IMR-90 (cell line): Measurements from ENCODE around the gene MRPL33. TPM values are rescaled to one million over a fixed set of nuclear protein-coding genes. Genes with fewer than 3 reads are reported as not detected.

Source experiments
- ATAC-seq: fragments of 200-7000 bp; cut with Tn5 transposase; 2 replicates; pipeline ENCODE4 v1.9.1; 2020; ENCODE audit warnings: low read depth, mild to moderate bottlenecking, moderate library complexity
- BruUV-seq: library from RNA; stranded (reverse); fragments of 400-500 nt; replicated peaks from 2 replicates; lab custom pipeline; 2021; lab: Mats Ljungman, UMichigan
- CTCF ChIA-PET: fragments of 300-600 bp; formaldehyde crosslinking; extraction: SDS; loops from one replicate; lab custom pipeline; 2021; ENCODE audit warnings: antibody characterized with exemption; lab: Yijun Ruan, JAX
- POLR2A ChIA-PET: fragments of 300-600 bp; sonication (Branson Sonifier 250); formaldehyde crosslinking; loops from one replicate; lab custom pipeline; 2022; ENCODE audit warnings: antibody characterized with exemption; ENCODE audit not compliant: unreplicated experiment; lab: Charles Lee
- DNase-seq: peaks from one replicate; pipeline ENCODE4 v3.0.0; 2013
- H2AFZ ChIP-seq: replicated peaks from 2 replicates; pipeline ENCODE3; 2013; ENCODE audit warnings: low read length, mild to moderate bottlenecking; ENCODE audit not compliant: poor library complexity
- H2AK5ac ChIP-seq: 2 replicates; pipeline ENCODE4 v1.6.1; 2013; ENCODE audit warnings: low read depth, low read length, inconsistent platforms
- H2AK9ac ChIP-seq: replicated peaks from 2 replicates; pipeline ENCODE3; 2013; ENCODE audit warnings: mild to moderate bottlenecking, low read depth, low read length, moderate library complexity; ENCODE audit not compliant: poor library complexity
- H2BK120ac ChIP-seq: 2 replicates; pipeline ENCODE4 v1.6.1; 2013; ENCODE audit warnings: low read depth, low read length, inconsistent platforms
- H2BK15ac ChIP-seq: 3 replicates; pipeline ENCODE4 v1.6.1; 2013; ENCODE audit warnings: low read depth, low read length, inconsistent platforms
- H2BK20ac ChIP-seq: 2 replicates; pipeline ENCODE4 v1.6.1; 2013; ENCODE audit warnings: low read depth, mild to moderate bottlenecking, inconsistent platforms, low read length, moderate library complexity
- H2BK5ac ChIP-seq: 2 replicates; pipeline ENCODE4 v1.6.1; 2013; ENCODE audit warnings: mild to moderate bottlenecking, low read depth, low read length, inconsistent platforms; ENCODE audit not compliant: poor library complexity, severe bottlenecking
- H3K14ac ChIP-seq: replicated peaks from 2 replicates; pipeline ENCODE4 v1.6.1; 2013; ENCODE audit warnings: low read depth, low read length, inconsistent platforms
- H3K18ac ChIP-seq: 2 replicates; pipeline ENCODE4 v1.6.1; 2013; ENCODE audit warnings: low read depth, low read length, control low read depth
- H3K23ac ChIP-seq: 2 replicates; pipeline ENCODE4 v1.6.1; 2013; ENCODE audit warnings: low read depth, low read length, inconsistent platforms
- H3K27ac ChIP-seq: 2 replicates; pipeline ENCODE4 v1.5.1; 2013; ENCODE audit warnings: mild to moderate bottlenecking, control low read depth, low read length; ENCODE audit not compliant: insufficient read depth
- H3K27me3 ChIP-seq: 2 replicates; pipeline ENCODE4 v1.6.1; 2013; ENCODE audit warnings: low read length; ENCODE audit not compliant: control insufficient read depth, insufficient read depth
- H3K36me3 ChIP-seq: 2 replicates; pipeline ENCODE4 v1.6.1; 2013; ENCODE audit warnings: low read length, mixed read lengths; ENCODE audit not compliant: control insufficient read depth, insufficient read depth
- H3K4ac ChIP-seq: 2 replicates; pipeline ENCODE4 v1.6.1; 2013; ENCODE audit warnings: low read depth, low read length, inconsistent platforms
- H3K4me1 ChIP-seq: 2 replicates; pipeline ENCODE4 v1.6.1; 2013; ENCODE audit warnings: low read length, mixed read lengths; ENCODE audit not compliant: control insufficient read depth, insufficient read depth
- H3K4me2 ChIP-seq: 2 replicates; pipeline ENCODE4 v1.6.1; 2013; ENCODE audit warnings: low read depth, mild to moderate bottlenecking, control low read depth, low read length, moderate library complexity
- H3K4me3 ChIP-seq: 2 replicates; pipeline ENCODE4 v1.5.1; 2013; ENCODE audit warnings: low read depth, mild to moderate bottlenecking, control low read depth, low read length, moderate library complexity; ENCODE audit not compliant: insufficient read depth
- H3K56ac ChIP-seq: 2 replicates; pipeline ENCODE4 v1.6.1; 2013; ENCODE audit warnings: low read length, inconsistent platforms; ENCODE audit not compliant: insufficient read depth; ENCODE audit errors: extremely low read depth
- H3K79me1 ChIP-seq, 2 experiments: 2 replicates each; pipeline ENCODE4 v1.6.1; 2013; ENCODE audit warnings: low read length in 2 of 2, inconsistent platforms in 1 of 2, low read depth in 1 of 2
- H3K9ac ChIP-seq: 2 replicates; pipeline ENCODE4 v1.6.1; 2013; ENCODE audit warnings: low read depth, low read length, control low read depth
- H3K9me1 ChIP-seq: 2 replicates; pipeline ENCODE4 v1.6.1; 2013; ENCODE audit warnings: low read length, inconsistent platforms; ENCODE audit not compliant: insufficient read depth
- H3K9me3 ChIP-seq: 2 replicates; pipeline ENCODE4 v1.6.1; 2013; ENCODE audit warnings: low read length; ENCODE audit not compliant: control insufficient read depth, insufficient read depth
- H4K20me1 ChIP-seq: 2 replicates; pipeline ENCODE4 v1.6.1; 2013; ENCODE audit warnings: low read length, inconsistent platforms; ENCODE audit not compliant: insufficient read depth
- H4K5ac ChIP-seq: 2 replicates; pipeline ENCODE4 v1.6.1; 2013; ENCODE audit warnings: mild to moderate bottlenecking, low read depth, low read length, control low read depth
- H4K8ac ChIP-seq, 2 experiments: 2 replicates each; pipeline ENCODE4 v1.6.1; 2013; ENCODE audit warnings: low read depth in 2 of 2, low read length in 2 of 2, control low read depth in 1 of 2, inconsistent platforms in 1 of 2
- H4K91ac ChIP-seq: 2 replicates; pipeline ENCODE4 v1.6.1; 2013; ENCODE audit warnings: low read depth, low read length, inconsistent platforms; ENCODE audit not compliant: insufficient read depth
- BHLHE40 ChIP-seq: fragments of 150-350 bp; IDR thresholded peaks from 2 replicates; pipeline ENCODE4 v1.6.1; 2016; ENCODE audit warnings: mild to moderate bottlenecking, low read depth, low read length
- CEBPB ChIP-seq: IDR thresholded peaks from 2 replicates; pipeline ENCODE4 v1.6.1; 2012; ENCODE audit warnings: low read depth, low read length, improper control_type of control experiment
- CHD1 ChIP-seq: IDR thresholded peaks from 2 replicates; pipeline ENCODE4 v1.6.1; 2012; ENCODE audit warnings: low read depth, low read length, improper control_type of control experiment
- FOS ChIP-seq: fragments of 150-350 bp; IDR thresholded peaks from 2 replicates; pipeline ENCODE4 v1.6.1; 2016; ENCODE audit warnings: low read depth, low read length
- MAFK ChIP-seq: IDR thresholded peaks from 2 replicates; pipeline ENCODE4 v1.6.1; 2012; ENCODE audit warnings: low read depth, low read length, improper control_type of control experiment
- MAZ ChIP-seq: IDR thresholded peaks from 2 replicates; pipeline ENCODE4 v1.6.1; 2012; ENCODE audit warnings: low read depth, mild to moderate bottlenecking, low read length, improper control_type of control experiment, moderate library complexity, borderline replicate concordance
- MXI1 ChIP-seq: IDR thresholded peaks from 2 replicates; pipeline ENCODE4 v1.6.1; 2012; ENCODE audit warnings: low read depth, mild to moderate bottlenecking, low read length, moderate library complexity, borderline replicate concordance
- NFE2L2 ChIP-seq: fragments of 150-350 bp; IDR thresholded peaks from 2 replicates; pipeline ENCODE4 v1.6.1; 2016; ENCODE audit warnings: low read depth, mild to moderate bottlenecking, low read length
- POLR2A ChIP-seq: IDR thresholded peaks from 2 replicates; pipeline ENCODE4 v1.6.1; 2012; ENCODE audit warnings: mild to moderate bottlenecking, low read depth, low read length
- RAD21 ChIP-seq: IDR thresholded peaks from 2 replicates; pipeline ENCODE4 v1.6.1; 2012; ENCODE audit warnings: low read length, improper control_type of control experiment
- RCOR1 ChIP-seq: IDR thresholded peaks from 2 replicates; pipeline ENCODE4 v1.6.1; 2012; ENCODE audit warnings: mild to moderate bottlenecking, low read length, improper control_type of control experiment; ENCODE audit not compliant: insufficient replicate concordance
- RFX5 ChIP-seq: IDR thresholded peaks from 2 replicates; pipeline ENCODE4 v1.8.0; 2012; ENCODE audit warnings: low read depth, mild to moderate bottlenecking, low read length, moderate library complexity
- SMC3 ChIP-seq: fragments of 150-350 bp; IDR thresholded peaks from 2 replicates; pipeline ENCODE4 v1.6.1; 2016; ENCODE audit warnings: low read depth, mild to moderate bottlenecking, antibody characterized with exemption, low read length, moderate library complexity
- USF2 ChIP-seq: fragments of 150-350 bp; IDR thresholded peaks from 2 replicates; pipeline ENCODE4 v1.6.1; 2017; ENCODE audit warnings: mild to moderate bottlenecking, antibody characterized with exemption, low read length, low read depth
- WGBS, 2 experiments: methylation state at CpG; one replicate each; pipeline versions ENCODE4 v1.1.5 to v1.1.7; 2013; ENCODE audit warnings: missing lambda C conversion rate in 2 of 2; ENCODE audit not compliant: insufficient read length in 1 of 2; ENCODE audit errors: extremely low coverage in 2 of 2; 5-methylcytosine and 5-hydroxymethylcytosine counted together
- dilution Hi-C: fragments of 300-500 bp; cut with HindIII; formaldehyde crosslinking; loops from one replicate; pipeline ENCODE4 v1.14.3; 2018; ENCODE audit warnings: low sequenced_read_pairs; ENCODE audit not compliant: unreplicated experiment
- in situ Hi-C: fragments of 300-500 bp; cut with MboI; formaldehyde crosslinking; loops from 3 replicates; pipeline ENCODE4 v1.14.3; 2019; ENCODE audit warnings: low sequenced_read_pairs, inconsistent platforms, mixed read lengths
- intact Hi-C: fragments of 100-400 bp; cut with micrococcal nuclease; formaldehyde crosslinking; loops from 2 replicates; pipeline ENCODE4 v1.10.0; 2022
- polyA plus RNA-seq, 3 experiments: library from polyadenylated mRNA; depleted of rRNA; stranded (reverse); fragments of >200 nt; gene quantifications; 2 replicates each; pipeline ENCODE4 v1.2.3, GENCODE V29; 2012; ENCODE audit warnings: low replicate concordance in 1 of 3
- total RNA-seq: library from RNA; depleted of rRNA; stranded (reverse); fragments of >200 nt; gene quantifications from 2 replicates; pipeline ENCODE4 v1.2.3, GENCODE V29; 2012
- TF ChIP-seq, protein P1 (sequence below): fragments of 150-350 bp; IDR thresholded peaks from 2 replicates; pipeline ENCODE4 v1.6.1; 2016; ENCODE audit warnings: low read depth, mild to moderate bottlenecking, low read length, moderate library complexity, borderline replicate concordance
- TF ChIP-seq, protein P2 (sequence below): conservative IDR thresholded peaks from 2 replicates; pipeline ENCODE4 v1.5.1; 2012; ENCODE audit warnings: mild to moderate bottlenecking, low read depth, low read length, improper control_type of control experiment

Gene MRPL33
- total and polyA plus RNA-seq, 2 of the 4 experiments (the other 2 are of a cell fraction), result 13.3 to 101 TPM

GRCh38 chr2:27823569-27823968 lies 52.0 kb downstream of the MRPL33 start:
- H2AFZ ChIP-seq, result no peak overlapping the region
- in situ Hi-C loops (no loop called here), intact Hi-C loops (no loop called here), dilution Hi-C loops (no loop called here)
- no peak overlapping the region for H2BK20ac ChIP-seq
- no peak overlapping the region for H2BK15ac ChIP-seq
- no peak overlapping the region for H3K56ac ChIP-seq
- H3K9me1 ChIP-seq, result no peaks in the 10 kb centered on the region
- no peak overlapping the region for H2BK120ac ChIP-seq
- no CpG with 5 or more reads among the region's 5 CpGs for WGBS, 2 experiments
- no peak overlapping the region for H3K14ac ChIP-seq
- POLR2A ChIA-PET, result no interaction called here
- no peaks in the 10 kb centered on the region for H3K27me3 ChIP-seq
- no peaks in the 10 kb centered on the region for H4K20me1 ChIP-seq
- CTCF ChIA-PET, result no interaction called here
- no peak overlapping the region for H4K5ac ChIP-seq
- no peak overlapping the region for H3K4me3 ChIP-seq
- H3K4ac ChIP-seq, result no peak overlapping the region
- no TSS peak for BruUV-seq
- H3K9me3 ChIP-seq, result no peaks in the 10 kb centered on the region
- no peak overlapping the region for H2AK5ac ChIP-seq
- no peak overlapping the region for H3K23ac ChIP-seq
- H2BK5ac ChIP-seq, result no peak overlapping the region
- no peak overlapping the region for H3K9ac ChIP-seq
- H3K18ac ChIP-seq, result no peak overlapping the region
- H4K91ac ChIP-seq, result no peak overlapping the region
- TF ChIP-seq FOS (no peak), BHLHE40 (no peak), RFX5 (no peak), RCOR1 (no peak), MAZ (no peak), POLR2A (no peak), NFE2L2 (no peak), USF2 (no peak), RAD21 (no peak), CHD1 (no peak), SMC3 (no peak), MXI1 (no peak), CEBPB (no peak), MAFK (no peak)
- TF ChIP-seq, protein P1, sequence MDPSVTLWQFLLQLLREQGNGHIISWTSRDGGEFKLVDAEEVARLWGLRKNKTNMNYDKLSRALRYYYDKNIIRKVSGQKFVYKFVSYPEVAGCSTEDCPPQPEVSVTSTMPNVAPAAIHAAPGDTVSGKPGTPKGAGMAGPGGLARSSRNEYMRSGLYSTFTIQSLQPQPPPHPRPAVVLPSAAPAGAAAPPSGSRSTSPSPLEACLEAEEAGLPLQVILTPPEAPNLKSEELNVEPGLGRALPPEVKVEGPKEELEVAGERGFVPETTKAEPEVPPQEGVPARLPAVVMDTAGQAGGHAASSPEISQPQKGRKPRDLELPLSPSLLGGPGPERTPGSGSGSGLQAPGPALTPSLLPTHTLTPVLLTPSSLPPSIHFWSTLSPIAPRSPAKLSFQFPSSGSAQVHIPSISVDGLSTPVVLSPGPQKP, result no peak
- TF ChIP-seq, protein P2, sequence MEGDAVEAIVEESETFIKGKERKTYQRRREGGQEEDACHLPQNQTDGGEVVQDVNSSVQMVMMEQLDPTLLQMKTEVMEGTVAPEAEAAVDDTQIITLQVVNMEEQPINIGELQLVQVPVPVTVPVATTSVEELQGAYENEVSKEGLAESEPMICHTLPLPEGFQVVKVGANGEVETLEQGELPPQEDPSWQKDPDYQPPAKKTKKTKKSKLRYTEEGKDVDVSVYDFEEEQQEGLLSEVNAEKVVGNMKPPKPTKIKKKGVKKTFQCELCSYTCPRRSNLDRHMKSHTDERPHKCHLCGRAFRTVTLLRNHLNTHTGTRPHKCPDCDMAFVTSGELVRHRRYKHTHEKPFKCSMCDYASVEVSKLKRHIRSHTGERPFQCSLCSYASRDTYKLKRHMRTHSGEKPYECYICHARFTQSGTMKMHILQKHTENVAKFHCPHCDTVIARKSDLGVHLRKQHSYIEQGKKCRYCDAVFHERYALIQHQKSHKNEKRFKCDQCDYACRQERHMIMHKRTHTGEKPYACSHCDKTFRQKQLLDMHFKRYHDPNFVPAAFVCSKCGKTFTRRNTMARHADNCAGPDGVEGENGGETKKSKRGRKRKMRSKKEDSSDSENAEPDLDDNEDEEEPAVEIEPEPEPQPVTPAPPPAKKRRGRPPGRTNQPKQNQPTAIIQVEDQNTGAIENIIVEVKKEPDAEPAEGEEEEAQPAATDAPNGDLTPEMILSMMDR, result no peak
- H3K36me3 ChIP-seq, result no peaks in the 10 kb centered on the region
- ATAC-seq (no peak), DNase-seq (no peak)
- no peak overlapping the region for H3K27ac ChIP-seq
- H2AK9ac ChIP-seq, result no peak overlapping the region
- no peak overlapping the region for H4K8ac ChIP-seq
- H3K4me2 ChIP-seq, result no peak overlapping the region
- H3K79me1 ChIP-seq, result no peaks in the 10 kb centered on the region
- H3K4me1 ChIP-seq, result no peaks in the 10 kb centered on the region
